Heart right ventricle (tissue), 16 donors: Measurements from ENCODE around the gene PRKAB1. TPM values are rescaled to one million over a fixed set of nuclear protein-coding genes. Genes with fewer than 3 reads are reported as not detected.
A peak's percentile ranks its signal among the peaks of the same experiment; 100 is the strongest.

Experiments used
- ATAC-seq, 8 donors: fragments of 200-7000 bp; cut with Tn5 transposase; one replicate each; pipeline ENCODE4 v1.9.1; 2020; ENCODE audit warnings: mild to moderate bottlenecking in 8 of 8, moderate library complexity in 8 of 8, moderate number of reproducible peaks in 1 of 8
- DNase-seq, 2 donors: peaks; one replicate each; pipeline ENCODE4 v3.0.0-alpha.2; 2020
- H3K27ac ChIP-seq, 10 donors: fragments of 200-600 bp; sonication (generic) in 2 of 10; one replicate each; pipeline versions ENCODE4 v1.5.0 to v1.8.0; 2020 to 2022; ENCODE audit warnings: mild to moderate bottlenecking in 3 of 10
- H3K27me3 ChIP-seq, 7 donors: fragments of 200-600 bp; one replicate each; pipeline ENCODE4 v1.8.0; 2021 to 2022; ENCODE audit warnings: mild to moderate bottlenecking in 2 of 7
- H3K36me3 ChIP-seq, 9 donors: fragments of 200-600 bp; sonication (generic) in 1 of 9; one replicate each; pipeline versions ENCODE4 v1.5.0 to v1.8.0; 2020 to 2022; ENCODE audit warnings: mild to moderate bottlenecking in 2 of 9
- H3K4me1 ChIP-seq, 9 donors: fragments of 200-600 bp; sonication (generic) in 1 of 9; one replicate each; pipeline versions ENCODE4 v1.5.0 to v1.8.0; 2020 to 2022; ENCODE audit warnings: mild to moderate bottlenecking in 4 of 9
- H3K4me3 ChIP-seq, 10 donors: fragments of 200-600 bp; sonication (generic) in 2 of 10; one replicate each; pipeline versions ENCODE4 v1.5.0 to v1.8.0; 2020 to 2022; ENCODE audit warnings: mild to moderate bottlenecking in 7 of 10, moderate library complexity in 2 of 10
- H3K9me3 ChIP-seq, 11 donors: fragments of 200-600 bp in 10 of 11; sonication (generic) in 2 of 11; one replicate each; pipeline versions ENCODE4 v1.5.0 to v1.8.0; 2013 to 2022; ENCODE audit warnings: mild to moderate bottlenecking in 2 of 11, control low read depth in 1 of 11, moderate library complexity in 1 of 11
- WGBS, 2 donors: extraction: QIAGEN DNeasy Blood & Tissue Kit; methylation state at CpG; one replicate each; pipeline ENCODE4 v1.1.7; 2013; ENCODE audit warnings: inconsistent platforms in 1 of 2; 5-methylcytosine and 5-hydroxymethylcytosine counted together
- intact Hi-C, 10 donors: fragments of 100-400 bp; cut with DNase I; formaldehyde crosslinking; loops; one replicate each; pipeline versions ENCODE4 v1.11.1 to v1.14.2; 2022
- polyA plus RNA-seq, 2 donors: library from polyadenylated mRNA; stranded (reverse); fragments of 200-250 nt; gene quantifications; one replicate each; pipeline ENCODE4 v1.2.3, GENCODE V29; 2013
- total RNA-seq, 10 donors: library from RNA; stranded (reverse); fragmentation: NEBNext Ultra II Directional in 3 of 10; extraction: Animal tissue kit (Norgen Biotek cat#: 25700) in 3 of 10; gene quantifications; one replicate each; pipeline versions ENCODE4 v1.2.1 to v1.2.4, GENCODE V29; 2021 to 2023
- TF ChIP-seq, protein P1 (sequence below), 9 donors: fragments of 200-600 bp; sonication (generic) in 2 of 9; IDR thresholded peaks; one replicate each; pipeline versions ENCODE4 v1.5.0 to v1.8.0; 2021 to 2022; ENCODE audit warnings: antibody characterized with exemption in 9 of 9, mild to moderate bottlenecking in 5 of 9, moderate library complexity in 1 of 9
- donor health status: Arrhythmogenic right ventricular cardiomyopathy.
- donor health status: ischemic (EF 13 %, LVEDD 7.1; RV severe dilation, severe dysfunction).
- donor health status: healthy with polysubstance abuse.
- donor health status: DM: no; HTN: yes; CAD: no.
- donor health status: DM: no; HTN: no; CAD: no.
- donor health status: ischemic (EF 25% LVEDD 6.9; RV normal size, moderate dysfunction).
- donor health status: ischemic (EF 25% LVEDD 5.7; RV mildly dilated, moderate dysfunction).
- donor health status: healthy.
- donor health status: DM: yes; HTN: yes; CAD: no.
- donor health status: Ischemic cardiomyopathy.
- donor health status: ischemic (EF 35%, LVEDD 5.7; RV mildly dilated, moderate dysfunction).
- donor health status: nonischemic (EF 11% LVEDD 7.7; RV severe dilation, severe dysfunction).
- donor health status: DM: yes; HTN: yes; CAD: no.
- donor health status: PGD.
- donor health status: ischemic (EF 29% LVEDD 5.4; RV normal size, mild dysfunction).
- donor health status: nonischemic (EF 23%, LVEDD 6.1; RV moderate dilation, normal function).

The PRKAB1 gene
- total and polyA plus RNA-seq, 12 donors, result 8.6 to 14.5 (median 11.0) TPM

GRCh38 chr12:119695034-119695433, 27.1 kb downstream of the PRKAB1 start:
- peaks cover 0 to 23% (median 0%) of the 10 kb centered on the region in 9 donors for H3K36me3 ChIP-seq
- no peak overlapping the region for H3K4me3 ChIP-seq
- no peaks in the 10 kb centered on the region for H3K9me3 ChIP-seq
- intact Hi-C loops, result no loop called here
- no peaks in the 10 kb centered on the region for H3K27me3 ChIP-seq
- ATAC-seq (no peak), DNase-seq (no peak)
- TF ChIP-seq, protein P1, sequence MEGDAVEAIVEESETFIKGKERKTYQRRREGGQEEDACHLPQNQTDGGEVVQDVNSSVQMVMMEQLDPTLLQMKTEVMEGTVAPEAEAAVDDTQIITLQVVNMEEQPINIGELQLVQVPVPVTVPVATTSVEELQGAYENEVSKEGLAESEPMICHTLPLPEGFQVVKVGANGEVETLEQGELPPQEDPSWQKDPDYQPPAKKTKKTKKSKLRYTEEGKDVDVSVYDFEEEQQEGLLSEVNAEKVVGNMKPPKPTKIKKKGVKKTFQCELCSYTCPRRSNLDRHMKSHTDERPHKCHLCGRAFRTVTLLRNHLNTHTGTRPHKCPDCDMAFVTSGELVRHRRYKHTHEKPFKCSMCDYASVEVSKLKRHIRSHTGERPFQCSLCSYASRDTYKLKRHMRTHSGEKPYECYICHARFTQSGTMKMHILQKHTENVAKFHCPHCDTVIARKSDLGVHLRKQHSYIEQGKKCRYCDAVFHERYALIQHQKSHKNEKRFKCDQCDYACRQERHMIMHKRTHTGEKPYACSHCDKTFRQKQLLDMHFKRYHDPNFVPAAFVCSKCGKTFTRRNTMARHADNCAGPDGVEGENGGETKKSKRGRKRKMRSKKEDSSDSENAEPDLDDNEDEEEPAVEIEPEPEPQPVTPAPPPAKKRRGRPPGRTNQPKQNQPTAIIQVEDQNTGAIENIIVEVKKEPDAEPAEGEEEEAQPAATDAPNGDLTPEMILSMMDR (IDR thresholded peaks at IDR 0.05), result peak in 7 of 9 donors; percentile 20 to 51 (median 34)
- H3K4me1 ChIP-seq, result peaks cover 2 to 30% (median 23%) of the 10 kb centered on the region in 9 donors
- 84 to 88% methylated on average over 4 of the region's 4 CpGs for WGBS, 2 donors
- no peak overlapping the region for H3K27ac ChIP-seq

GRCh38 chr12:119696943-119697342, 29.0 kb downstream of the PRKAB1 start:
- intact Hi-C loops, result no loop called here
- 68 to 71% methylated on average over 5 of the region's 5 CpGs for WGBS, 2 donors
- H3K4me1 ChIP-seq, result peaks cover 2 to 25% (median 20%) of the 10 kb centered on the region in 9 donors
- no peak overlapping the region for H3K27ac ChIP-seq
- no peaks in the 10 kb centered on the region for H3K27me3 ChIP-seq
- H3K36me3 ChIP-seq, result peaks cover 0 to 28% (median 0%) of the 10 kb centered on the region in 9 donors
- no peaks in the 10 kb centered on the region for H3K9me3 ChIP-seq
- ATAC-seq, result no peak
- H3K4me3 ChIP-seq, result no peak overlapping the region
- no peak for DNase-seq
- TF ChIP-seq, protein P1 (IDR thresholded peaks at IDR 0.05), result no peak

GRCh38 chr12:119699199-119699760, 31.3 kb downstream of the PRKAB1 start:
- H3K9me3 ChIP-seq, result no peaks in the 10 kb centered on the region
- H3K4me1 ChIP-seq, result peaks cover 0 to 11% (median 2%) of the 10 kb centered on the region in 9 donors
- no peak overlapping the region for H3K4me3 ChIP-seq
- H3K27ac ChIP-seq, result no peak overlapping the region
- H3K27me3 ChIP-seq, result no peaks in the 10 kb centered on the region
- peaks cover 0 to 28% (median 0%) of the 10 kb centered on the region in 9 donors for H3K36me3 ChIP-seq
- intact Hi-C loops, result no loop called here
- 94 to 98% methylated on average over 11 of the region's 11 CpGs for WGBS, 2 donors
- TF ChIP-seq, protein P1 (IDR thresholded peaks at IDR 0.05), result no peak
- DNase-seq (no peak), ATAC-seq (no peak)

DNA sequence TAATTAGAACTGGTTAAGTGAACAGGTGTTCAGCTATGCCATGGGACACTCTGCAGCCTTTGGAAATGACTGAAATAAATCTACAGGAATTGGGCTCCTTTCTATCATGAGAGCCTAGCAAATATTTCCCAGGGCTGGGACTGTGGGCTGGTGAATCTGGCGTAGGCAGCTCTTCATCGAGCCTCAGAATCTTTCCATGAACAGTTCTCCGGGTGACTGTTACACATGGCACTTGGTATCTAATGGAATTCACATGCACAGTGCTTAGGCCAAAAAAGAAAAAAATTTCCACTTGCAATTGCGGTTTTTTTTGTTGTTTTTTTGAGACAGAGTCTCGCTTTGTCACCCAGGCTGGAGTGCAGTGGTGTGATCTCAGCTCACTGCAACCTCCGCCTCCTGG, 32.1 kb downstream of the PRKAB1 start:
- Histone ChIP-seq H3K4me3 (no peak overlapping the region), H3K36me3 (peaks cover 0 to 28% (median 0%) of the 10 kb centered on the region in 9 donors), H3K4me1 (peaks cover 0 to 15% (median 8%) of the 10 kb centered on the region in 9 donors), H3K27ac (no peak overlapping the region), H3K9me3 (no peaks in the 10 kb centered on the region), H3K27me3 (no peaks in the 10 kb centered on the region)
- intact Hi-C loops, result no loop called here
- TF ChIP-seq, protein P1 (IDR thresholded peaks at IDR 0.05), result no peak
- DNase-seq (no peak), ATAC-seq (no peak)
- WGBS, 2 donors, result 97% methylated on average over 6 of the region's 6 CpGs
